ENCODE data around the gene ZKSCAN1. TPM values are rescaled to one million over a fixed set of nuclear protein-coding genes. Genes with fewer than 3 reads are reported as not detected.
"Not testable (repeated sequence)": the region's sequence is repeated elsewhere in the genome, so short reads cannot be mapped to it uniquely, and the experiment has no call there.

ZKSCAN1 gene
- total and polyA plus RNA-seq, 2 experiments from 2014 or later = 11.8 to 19.4 TPM

DNA sequence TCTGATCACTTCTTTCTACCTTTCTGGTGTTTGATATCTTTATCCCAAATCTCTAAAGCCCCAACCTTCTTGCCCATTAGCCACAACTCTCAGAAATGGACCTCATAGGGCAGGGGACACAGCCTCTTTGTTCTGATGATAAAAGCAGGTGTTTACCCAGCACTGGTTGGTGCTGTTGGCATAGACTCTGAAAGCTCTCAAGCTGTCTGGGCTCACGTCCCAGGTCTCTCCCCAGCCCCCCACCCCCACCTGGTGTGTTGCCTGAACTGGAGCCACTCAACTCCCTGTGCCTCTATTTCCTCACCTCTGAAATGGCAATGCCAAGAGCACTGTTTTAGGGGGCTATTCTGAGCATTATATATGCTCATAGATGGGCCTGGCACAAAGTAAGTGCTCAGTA is 45.6 kb upstream of the ZKSCAN1 start:
- not testable (repeated sequence) for H2AFZ ChIP-seq; H3F3A ChIP-seq (replicated peaks; ENCODE audit: low read depth); H3K27me3 ChIP-seq (ENCODE audit: insufficient read depth); H3K4me3 Mint-ChIP-seq; H3K4me2 ChIP-seq; H3K36me3 Mint-ChIP-seq (ENCODE audit: low read depth); DNase-seq (ENCODE audit: low spot score); H3K27me3 Mint-ChIP-seq (ENCODE audit: insufficient read depth, low read depth, poor library complexity); H3K36me3 ChIP-seq (ENCODE audit: insufficient read depth); H3K27ac Mint-ChIP-seq; H3K4me1 ChIP-seq (ENCODE audit: insufficient read depth); H3K4me3 ChIP-seq; H3K79me2 ChIP-seq (replicated peaks; ENCODE audit: insufficient read depth); H3K27ac ChIP-seq (ENCODE audit: low read depth); ATAC-seq; H4K20me1 ChIP-seq (replicated peaks; ENCODE audit: insufficient read depth); H3K4me1 Mint-ChIP-seq; H3K9me3 Mint-ChIP-seq
- peaks cover 13% of the 10 kb centered on the region for H3K9me2 ChIP-seq (ENCODE audit: insufficient read depth)

DNA sequence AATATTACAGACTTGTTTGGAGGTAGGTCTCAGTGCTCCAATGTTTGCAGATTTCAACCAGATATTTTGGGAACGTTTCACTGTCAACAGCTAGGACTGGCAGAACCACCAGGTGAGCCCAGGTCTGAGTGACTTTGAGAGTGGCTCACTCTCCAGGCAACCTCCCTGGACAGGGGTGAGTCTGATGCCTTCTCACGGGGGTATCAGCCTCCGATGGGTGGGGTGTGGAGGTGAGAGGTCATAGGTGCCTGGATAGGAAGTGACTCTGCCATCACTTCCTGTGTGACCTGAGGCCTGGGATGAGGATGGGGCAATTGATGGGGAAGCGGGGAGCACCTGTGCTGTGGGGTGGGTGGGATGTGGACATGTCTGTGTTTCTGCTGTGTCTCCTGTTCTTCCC is 44.2 kb upstream of the ZKSCAN1 start:
- Histone ChIP-seq H3K4me1 (ENCODE audit: insufficient read depth) (no peaks in the 10 kb centered on the region), H3K27ac (ENCODE audit: low read depth) (no peak overlapping the region), H3K9me2 (ENCODE audit: insufficient read depth) (peaks cover 6% of the 10 kb centered on the region), H3K4me2 (no peak overlapping the region), H3K36me3 (ENCODE audit: insufficient read depth) (no peaks in the 10 kb centered on the region), H3K4me3 (no peak overlapping the region), H4K20me1 (replicated peaks; ENCODE audit: insufficient read depth) (no peaks in the 10 kb centered on the region), H3K79me2 (replicated peaks; ENCODE audit: insufficient read depth) (no peaks in the 10 kb centered on the region), H2AFZ (no peak overlapping the region), H3K27me3 (ENCODE audit: insufficient read depth) (no peaks in the 10 kb centered on the region), H3F3A (replicated peaks; ENCODE audit: low read depth) (no peaks in the 10 kb centered on the region)
- H3K27ac Mint-ChIP-seq = no peak overlapping the region
- no peaks in the 10 kb centered on the region; the same call in 2 of the 3 replicates for H3K4me1 Mint-ChIP-seq
- H3K27me3 Mint-ChIP-seq (ENCODE audit: insufficient read depth, low read depth, poor library complexity) = peaks cover 5% of the 10 kb centered on the region
- ATAC-seq (no peak), DNase-seq (ENCODE audit: low spot score) (no peak)
- no peaks in the 10 kb centered on the region; the same call in 2 of the 3 replicates for H3K36me3 Mint-ChIP-seq (ENCODE audit: low read depth)
- TF ChIP-seq ZNF462 (CRISPR knock-in tag; IDR thresholded peaks at IDR 0.05) = no peak
- TF ChIP-seq, protein P1, sequence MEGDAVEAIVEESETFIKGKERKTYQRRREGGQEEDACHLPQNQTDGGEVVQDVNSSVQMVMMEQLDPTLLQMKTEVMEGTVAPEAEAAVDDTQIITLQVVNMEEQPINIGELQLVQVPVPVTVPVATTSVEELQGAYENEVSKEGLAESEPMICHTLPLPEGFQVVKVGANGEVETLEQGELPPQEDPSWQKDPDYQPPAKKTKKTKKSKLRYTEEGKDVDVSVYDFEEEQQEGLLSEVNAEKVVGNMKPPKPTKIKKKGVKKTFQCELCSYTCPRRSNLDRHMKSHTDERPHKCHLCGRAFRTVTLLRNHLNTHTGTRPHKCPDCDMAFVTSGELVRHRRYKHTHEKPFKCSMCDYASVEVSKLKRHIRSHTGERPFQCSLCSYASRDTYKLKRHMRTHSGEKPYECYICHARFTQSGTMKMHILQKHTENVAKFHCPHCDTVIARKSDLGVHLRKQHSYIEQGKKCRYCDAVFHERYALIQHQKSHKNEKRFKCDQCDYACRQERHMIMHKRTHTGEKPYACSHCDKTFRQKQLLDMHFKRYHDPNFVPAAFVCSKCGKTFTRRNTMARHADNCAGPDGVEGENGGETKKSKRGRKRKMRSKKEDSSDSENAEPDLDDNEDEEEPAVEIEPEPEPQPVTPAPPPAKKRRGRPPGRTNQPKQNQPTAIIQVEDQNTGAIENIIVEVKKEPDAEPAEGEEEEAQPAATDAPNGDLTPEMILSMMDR (conservative IDR thresholded peaks at IDR 0.05; ENCODE audit: low read depth in 2 of 2) = no peak
- TF ChIP-seq EZH2phosphoT487 (IDR thresholded peaks at IDR 0.05; ENCODE audit: unreplicated experiment) = no peak
- TF ChIP-seq EZH2 (IDR thresholded peaks at IDR 0.05; ENCODE audit: low read depth, unreplicated experiment) = no peak
- TF ChIP-seq NANOG (IDR thresholded peaks at IDR 0.05; ENCODE audit: borderline replicate concordance) = no peak
- no peak for TF ChIP-seq REST (IDR thresholded peaks at IDR 0.05; ENCODE audit: unreplicated experiment)
- no peaks in the 10 kb centered on the region for H3K9me3 Mint-ChIP-seq
- no peak overlapping the region for H3K4me3 Mint-ChIP-seq

DNA sequence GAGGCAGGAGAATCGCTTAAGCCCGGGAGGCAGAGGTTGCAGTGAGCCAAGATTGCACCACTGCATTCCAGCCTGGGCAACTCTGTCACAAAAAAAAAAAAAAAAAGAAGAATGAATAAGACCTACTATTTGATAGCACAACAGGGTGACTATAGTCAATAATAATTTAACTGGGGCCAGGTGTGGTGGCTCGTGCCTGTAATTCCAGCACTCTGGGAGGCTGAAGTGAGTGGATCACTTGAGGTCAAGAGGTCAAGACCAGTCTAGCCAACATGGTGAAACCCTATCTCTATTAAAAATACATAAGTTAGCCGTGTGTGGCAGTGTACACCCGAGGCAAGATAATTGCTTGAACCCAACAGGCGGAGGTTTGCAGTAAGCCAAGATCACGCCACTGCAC is 41.6 kb upstream of the ZKSCAN1 start:
- not testable (repeated sequence) for H2AFZ ChIP-seq; H3K36me3 Mint-ChIP-seq (ENCODE audit: low read depth); DNase-seq (ENCODE audit: low spot score); H3K4me1 ChIP-seq (ENCODE audit: insufficient read depth); H3K27me3 Mint-ChIP-seq (ENCODE audit: insufficient read depth, low read depth, poor library complexity); H3K27ac ChIP-seq (ENCODE audit: low read depth); H3K9me3 Mint-ChIP-seq; H3K4me1 Mint-ChIP-seq; H3F3A ChIP-seq (replicated peaks; ENCODE audit: low read depth); H3K79me2 ChIP-seq (replicated peaks; ENCODE audit: insufficient read depth); H3K4me3 Mint-ChIP-seq; H3K36me3 ChIP-seq (ENCODE audit: insufficient read depth); H3K4me2 ChIP-seq; H4K20me1 ChIP-seq (replicated peaks; ENCODE audit: insufficient read depth); H3K27me3 ChIP-seq (ENCODE audit: insufficient read depth); ATAC-seq; H3K4me3 ChIP-seq; H3K27ac Mint-ChIP-seq; H3K9me2 ChIP-seq (ENCODE audit: insufficient read depth)

Data from GM23338 (cell line).